SK-N-SH (cell line): ENCODE results near the gene MX1. TPM values are rescaled to one million over a fixed set of nuclear protein-coding genes. Genes with fewer than 3 reads are reported as not detected.

Source experiments
- CTCF ChIA-PET: fragments of 300-600, 350-600 bp; formaldehyde crosslinking; extraction: SDS; loops from one replicate; lab custom pipeline; 2021; lab: Yijun Ruan, JAX
- POLR2A ChIA-PET: fragments of 350-600 bp; sonication (Branson Sonifier 250); formaldehyde crosslinking; extraction: SDS; loops from one replicate; lab custom pipeline; 2020; ENCODE audit warnings: antibody characterized with exemption, inconsistent platforms; lab: Yijun Ruan, JAX
- DNase-seq: peaks from one replicate; pipeline ENCODE4 v3.0.0; 2012
- H2AFZ ChIP-seq: fragments of 200-600 bp; sonication (generic); 2 replicates; pipeline ENCODE4 v1.8.1; 2016; ENCODE audit warnings: antibody characterized with exemption, mild to moderate bottlenecking, low read depth
- H3F3A ChIP-seq: fragments of 200-600 bp; sonication (generic); replicated peaks from 2 replicates; pipeline ENCODE3; 2016; ENCODE audit warnings: antibody characterized with exemption, mild to moderate bottlenecking; ENCODE audit not compliant: insufficient read depth
- H3K27ac ChIP-seq, 2 experiments: fragments of 200-500 bp in 1 of 2; fragments of 200-600 bp in 1 of 2; sonication (Bioruptor generic) in 1 of 2; sonication (generic), shearing (Covaris generic) in 1 of 2; 2 replicates each; pipeline versions ENCODE4 v1.5.1 to v1.6.1; 2014 to 2016; ENCODE audit warnings: low read depth in 2 of 2, inconsistent platforms in 1 of 2, low read length in 1 of 2, mild to moderate bottlenecking in 1 of 2, mixed read lengths in 1 of 2
- H3K27me3 ChIP-seq: fragments of 200-600 bp; sonication (generic), shearing (Covaris generic); 2 replicates; pipeline ENCODE4 v1.6.1; 2016; ENCODE audit warnings: mixed run types; ENCODE audit not compliant: insufficient read depth
- H3K36me3 ChIP-seq, 2 experiments: fragments of 200-500 bp in 1 of 2; fragments of 200-600 bp in 1 of 2; sonication (Bioruptor generic) in 1 of 2; sonication (generic) in 1 of 2; replicated peaks in 1 of 2; 2 replicates each; pipeline versions ENCODE3 to v1.5.1; 2014 to 2016; ENCODE audit warnings: low read length in 1 of 2, mild to moderate bottlenecking in 1 of 2; ENCODE audit not compliant: insufficient read depth in 2 of 2, control insufficient read depth in 1 of 2
- H3K4me1 ChIP-seq, 2 experiments: fragments of 200-500 bp in 1 of 2; fragments of 200-600 bp in 1 of 2; sonication (Bioruptor generic) in 1 of 2; sonication (generic), shearing (Covaris generic) in 1 of 2; 2 replicates each; pipeline versions ENCODE4 v1.5.1 to v1.6.1; 2014 to 2016; ENCODE audit warnings: low read depth in 1 of 2, low read length in 1 of 2, mixed run types in 1 of 2; ENCODE audit not compliant: insufficient read depth in 2 of 2, control insufficient read depth in 1 of 2
- H3K4me2 ChIP-seq: fragments of 200-600 bp; sonication (generic), shearing (Covaris generic); 2 replicates; pipeline ENCODE4 v1.6.1; 2017; ENCODE audit warnings: mixed run types
- H3K4me3 ChIP-seq, 2 experiments: fragments of 200-500 bp in 1 of 2; fragments of 200-600 bp in 1 of 2; sonication (Bioruptor generic) in 1 of 2; sonication (generic), shearing (Covaris generic) in 1 of 2; 2 replicates each; pipeline versions ENCODE4 v1.5.1 to v1.8.1; 2014 to 2016; ENCODE audit warnings: low read depth in 2 of 2, inconsistent platforms in 1 of 2, low read length in 1 of 2, mild to moderate bottlenecking in 1 of 2, mixed read lengths in 1 of 2, moderate library complexity in 1 of 2
- H3K79me2 ChIP-seq: fragments of 200-600 bp; sonication (generic); 2 replicates; pipeline ENCODE4 v1.8.1; 2017; ENCODE audit warnings: mild to moderate bottlenecking; ENCODE audit not compliant: insufficient read depth
- H3K9ac ChIP-seq: fragments of 200-600 bp; sonication (generic); 2 replicates; pipeline ENCODE4 v1.6.1; 2017; ENCODE audit warnings: mixed run types
- H3K9me2 ChIP-seq: fragments of 200-600 bp; sonication (generic); 2 replicates; pipeline ENCODE4 v1.6.1; 2017; ENCODE audit warnings: mixed run types
- H3K9me3 ChIP-seq: fragments of 200-600 bp; sonication (generic); 2 replicates; pipeline ENCODE4 v1.6.1; 2017; ENCODE audit warnings: mixed run types, mild to moderate bottlenecking, moderate library complexity
- H4K20me1 ChIP-seq: fragments of 200-600 bp; sonication (generic); 2 replicates; pipeline ENCODE4 v1.6.1; 2017; ENCODE audit warnings: mild to moderate bottlenecking, mixed run types; ENCODE audit not compliant: insufficient read depth
- EP300 ChIP-seq, 2 experiments: IDR thresholded peaks; 2 replicates each; pipeline versions ENCODE4 v1.4.0 to v1.6.1; 2012; ENCODE audit warnings: borderline replicate concordance in 1 of 2, low read depth in 1 of 2, low read length in 1 of 2
- FOSL2 ChIP-seq: IDR thresholded peaks from 2 replicates; pipeline ENCODE4 v1.4.0; 2012; ENCODE audit warnings: low read depth, mild to moderate bottlenecking, moderate library complexity, borderline replicate concordance
- FOXJ3 ChIP-seq: sonication (generic); formaldehyde crosslinking; IDR thresholded peaks from 2 replicates; pipeline ENCODE4 v1.5.1; 2020; ENCODE audit warnings: mild to moderate bottlenecking, missing genetic modification reagents
- IRF3 ChIP-seq: fragments of 150-350 bp; IDR thresholded peaks from 2 replicates; pipeline ENCODE4 v1.6.1; 2016; ENCODE audit warnings: mild to moderate bottlenecking, low read depth, low read length
- JUND ChIP-seq: IDR thresholded peaks from 2 replicates; pipeline ENCODE4 v1.4.0; 2012
- MAX ChIP-seq: IDR thresholded peaks from 2 replicates; pipeline ENCODE4 v1.4.0; 2012; ENCODE audit warnings: low read depth
- MEF2A ChIP-seq: IDR thresholded peaks from 2 replicates; pipeline ENCODE4 v1.4.0; 2012; ENCODE audit warnings: low read depth, borderline replicate concordance
- MXI1 ChIP-seq: IDR thresholded peaks from 2 replicates; pipeline ENCODE4 v1.6.1; 2012; ENCODE audit warnings: mild to moderate bottlenecking, low read depth, low read length, improper control_type of control experiment
- NFIC ChIP-seq: IDR thresholded peaks from 2 replicates; pipeline ENCODE4 v1.4.0; 2012; ENCODE audit warnings: borderline replicate concordance
- NRF1 ChIP-seq: IDR thresholded peaks from 2 replicates; pipeline ENCODE4 v1.6.1; 2012; ENCODE audit warnings: low read depth, mild to moderate bottlenecking, low read length
- POLR2AphosphoS5 ChIP-seq: IDR thresholded peaks from 2 replicates; pipeline ENCODE4 v1.6.1; 2012; ENCODE audit warnings: low read depth, low read length
- RCOR1 ChIP-seq: fragments of 150-350 bp; IDR thresholded peaks from 2 replicates; pipeline ENCODE4 v1.6.1; 2017; ENCODE audit warnings: antibody characterized with exemption, low read length
- RXRA ChIP-seq: IDR thresholded peaks from 2 replicates; pipeline ENCODE4 v1.4.0; 2012; ENCODE audit warnings: low read depth, mild to moderate bottlenecking, borderline replicate concordance
- SMC3 ChIP-seq: IDR thresholded peaks from 2 replicates; pipeline ENCODE4 v1.6.1; 2012; ENCODE audit warnings: low read depth, low read length, improper control_type of control experiment
- TAF1 ChIP-seq: IDR thresholded peaks from 2 replicates; pipeline ENCODE4 v1.6.1; 2012; ENCODE audit warnings: low read depth, mild to moderate bottlenecking, low read length, moderate library complexity, borderline replicate concordance
- TCF12 ChIP-seq: IDR thresholded peaks from 2 replicates; pipeline ENCODE4 v1.4.0; 2012
- TEAD4 ChIP-seq: IDR thresholded peaks from 2 replicates; pipeline ENCODE4 v1.4.0; 2012; ENCODE audit warnings: mild to moderate bottlenecking, borderline replicate concordance; ENCODE audit not compliant: insufficient read depth
- USF1 ChIP-seq: IDR thresholded peaks from 2 replicates; pipeline ENCODE4 v1.4.0; 2012; ENCODE audit warnings: low read depth, borderline replicate concordance
- USF2 ChIP-seq: fragments of 150-350 bp; IDR thresholded peaks from 2 replicates; pipeline ENCODE4 v1.6.1; 2017; ENCODE audit warnings: antibody characterized with exemption, low read length, low read depth, borderline replicate concordance
- WGBS: methylation state at CpG from one replicate; pipeline ENCODE4 v1.1.6; 2017; ENCODE audit warnings: low lambda C conversion rate; 5-methylcytosine and 5-hydroxymethylcytosine counted together
- polyA plus RNA-seq, 3 experiments: library from polyadenylated mRNA; depleted of rRNA; stranded (reverse); fragments of >200 nt; gene quantifications; 2 replicates each; pipeline ENCODE4 v1.2.3, GENCODE V29; 2012

MX1 gene
- polyA plus RNA-seq, 1 of the 3 experiments (the other 2 are of a cell fraction): 1.9 TPM

- no peak overlapping the region for H3K9ac ChIP-seq
- no peak for DNase-seq
- no peaks in the 10 kb centered on the region for H3K4me1 ChIP-seq
- no peak overlapping the region for H3K4me2 ChIP-seq
- ChIA-PET CTCF (interaction anchor here (0.9 kb wide), 1 partner anchor 121 kb away, joined by 3 read pairs; no protein-coding TSS in a partner anchor), POLR2A (no interaction called here)
- no peak overlapping the region for H2AFZ ChIP-seq
- no peaks in the 10 kb centered on the region for H3K9me2 ChIP-seq
- no peaks in the 10 kb centered on the region for H3K36me3 ChIP-seq
- peaks cover 6% of the 10 kb centered on the region; the same call in 1 of the 2 replicates for H3K27me3 ChIP-seq
- H3K79me2 ChIP-seq: no peaks in the 10 kb centered on the region
- H3K27ac ChIP-seq: no peak overlapping the region
- 49% methylated on average over 7 of the region's 10 CpGs for WGBS
- H3K4me3 ChIP-seq: no peak overlapping the region
- H3F3A ChIP-seq: no peaks in the 10 kb centered on the region
- TF ChIP-seq USF2 (no peak), NFIC (no peak), MAX (no peak), MEF2A (no peak), FOSL2 (no peak), SMC3 (no peak), EP300 (IDR thresholded peaks at IDR 0.05; ENCODE audit: borderline replicate concordance in 1 of 2, low read depth in 1 of 2, low read length in 1 of 2) (no peak), IRF3 (no peak), USF1 (no peak), RXRA (no peak), TCF12 (no peak), RCOR1 (no peak), POLR2AphosphoS5 (no peak), MXI1 (no peak), NRF1 (no peak), FOXJ3 (CRISPR knock-in tag) (no peak), TEAD4 (no peak), TAF1 (no peak), JUND (no peak)
- no peaks in the 10 kb centered on the region for H4K20me1 ChIP-seq
- H3K9me3 ChIP-seq: no peaks in the 10 kb centered on the region
These were observed 22.1 kb upstream of the MX1 start for GRCh38 chr21:41403966-41404365.
